ENCODE results near the gene WDR37.

WDR37 gene

GRCh38 chr10:1180836-1181235, 124.7 kb downstream of the WDR37 start:
- DNase-seq (ENCODE audit: low read depth in 2 of 2, low spot score in 1 of 2) = no peak
